Activated effector memory CD4-positive, alpha-beta T cell treated with Interleukin-2 at 50 U/mL for 16 hours (primary cell): ENCODE data around the gene APOL6.
"Not testable (repeated sequence)": the region's sequence is repeated elsewhere in the genome, so short reads cannot be mapped to it uniquely, and the experiment has no call there.

Source experiments
- DNase-seq: peaks from one replicate; pipeline ENCODE4 v3.0.0-alpha.2; 2020

The APOL6 gene

DNA sequence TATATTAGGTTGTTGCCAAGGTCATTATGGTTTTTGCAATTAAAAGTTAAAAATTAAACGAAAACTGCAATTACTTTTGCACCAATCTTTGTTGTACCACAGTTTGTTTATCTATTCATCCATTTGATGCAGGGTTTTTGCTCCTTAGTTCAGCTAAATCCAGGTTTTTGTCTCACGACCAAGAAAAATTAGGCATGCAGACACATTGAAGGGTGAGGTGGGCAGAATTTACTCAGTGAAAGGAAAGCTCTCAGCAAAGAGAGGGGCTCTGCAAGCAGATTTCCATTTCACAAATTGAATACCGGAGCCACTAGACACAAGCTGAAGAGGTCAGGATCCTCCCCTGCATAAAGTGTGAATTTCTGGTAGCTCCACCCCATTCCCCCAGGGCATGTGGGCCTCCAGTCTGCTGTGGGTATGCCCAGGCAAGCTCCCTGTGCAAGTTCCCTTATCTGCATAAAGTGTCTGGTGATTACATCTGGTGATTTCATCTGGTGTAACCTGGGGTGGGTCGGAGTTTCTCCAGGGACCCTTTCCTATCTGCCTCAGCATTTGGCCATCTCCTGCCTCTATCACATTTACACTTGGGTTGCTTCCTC, 33.3 kb downstream of the APOL6 start:
- no peak for DNase-seq

DNA sequence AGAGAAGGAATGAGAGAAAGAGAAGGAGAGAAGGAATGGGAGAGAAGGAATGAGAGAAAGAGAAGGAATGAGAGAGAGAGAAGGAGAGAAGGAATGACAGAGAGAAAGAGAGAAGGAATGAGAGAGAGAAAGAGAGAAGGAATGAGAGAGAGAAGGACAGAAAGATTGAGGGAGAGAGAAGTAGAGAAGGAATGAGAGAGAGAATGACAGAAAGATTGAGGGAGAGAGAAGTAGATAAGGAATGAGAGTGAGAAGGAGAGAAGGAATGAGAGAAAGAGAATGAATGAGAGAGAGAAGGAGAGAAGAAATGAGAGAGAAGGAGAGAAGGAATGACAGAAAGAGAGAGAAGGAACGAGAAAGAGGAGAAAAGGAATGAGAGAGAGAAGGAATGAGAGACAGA, 35.3 kb downstream of the APOL6 start:
- no peak for DNase-seq

DNA sequence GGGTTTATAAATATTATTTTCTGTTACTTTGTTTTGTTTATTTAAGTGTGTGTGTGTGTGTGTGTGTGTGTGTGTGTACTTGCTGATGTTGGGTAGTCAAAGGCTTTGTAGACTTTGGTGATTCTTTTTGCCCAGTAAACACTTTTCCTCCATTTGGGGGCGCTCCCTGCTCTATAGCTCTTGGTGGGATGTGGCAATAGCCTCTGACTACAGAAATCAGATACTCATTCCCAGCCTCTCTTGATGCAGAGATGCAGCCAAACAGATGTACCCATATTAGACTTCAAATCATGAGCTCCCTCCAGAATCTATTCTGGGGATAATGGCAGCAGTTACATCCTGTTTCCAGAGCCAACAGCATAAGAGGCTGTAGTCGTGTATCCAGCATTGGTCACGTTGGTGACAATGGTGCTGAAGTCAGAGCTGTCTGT, 36.0 kb downstream of the APOL6 start:
- DNase-seq = no peak

DNA sequence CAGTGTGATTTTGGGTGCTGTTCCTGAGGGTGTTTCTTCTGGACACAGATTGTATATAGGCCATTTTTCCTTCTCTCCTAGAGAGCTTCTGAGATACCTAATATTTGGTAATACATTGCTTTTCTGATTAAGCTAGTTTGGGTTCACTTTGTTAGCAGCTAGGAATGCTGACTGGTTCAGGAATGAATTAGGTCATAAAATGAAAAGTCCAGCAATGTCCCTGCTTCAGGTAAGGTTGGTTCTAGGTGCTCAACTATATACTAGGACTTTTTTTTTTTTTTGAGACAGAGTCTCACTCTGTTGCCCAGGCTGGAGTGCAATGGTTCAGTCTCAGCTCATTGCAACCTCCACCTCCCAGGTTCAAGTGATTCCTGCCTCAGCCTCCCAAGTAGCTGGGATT, 36.5 kb downstream of the APOL6 start:
- DNase-seq = no peak

DNA sequence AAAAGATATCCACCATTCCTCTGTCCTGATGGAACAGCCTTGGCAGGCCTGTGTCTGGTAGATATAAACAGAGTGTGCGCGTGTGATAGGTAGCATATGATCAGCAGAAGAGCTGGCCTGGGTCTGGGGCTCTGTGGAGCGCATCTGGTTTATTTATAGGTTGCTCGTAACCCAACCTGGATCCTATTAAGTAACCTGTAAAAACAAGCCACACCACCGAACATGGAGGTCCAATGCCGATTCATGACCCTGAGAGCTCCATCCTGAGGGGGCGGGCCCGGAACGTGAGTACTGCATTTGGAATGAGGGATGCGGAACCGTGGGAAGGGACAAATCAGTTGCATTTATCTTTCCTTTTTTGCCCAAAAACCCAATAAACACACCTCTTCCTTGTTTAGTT, 37.5 kb downstream of the APOL6 start:
- DNase-seq = no peak

DNA sequence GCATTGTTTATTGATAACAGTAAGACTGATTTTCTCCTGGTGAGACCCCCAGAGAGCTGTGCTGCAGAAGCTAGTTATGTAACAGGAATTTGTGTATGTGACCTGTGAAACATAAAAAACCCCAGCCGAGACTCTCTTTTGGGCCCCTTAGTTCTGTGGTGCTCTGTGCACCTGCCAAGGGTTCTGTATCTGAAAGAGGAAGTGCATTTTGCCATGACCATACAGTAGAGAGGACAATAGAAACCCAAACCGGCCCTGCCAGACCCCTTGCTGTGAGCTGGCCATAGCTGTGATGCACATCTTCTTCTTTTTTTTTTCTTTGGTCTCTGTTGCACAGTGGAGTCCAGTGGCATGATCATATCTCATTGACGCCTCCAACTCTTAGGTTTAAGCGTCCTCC, 38.1 kb downstream of the APOL6 start:
- no peak for DNase-seq

DNA sequence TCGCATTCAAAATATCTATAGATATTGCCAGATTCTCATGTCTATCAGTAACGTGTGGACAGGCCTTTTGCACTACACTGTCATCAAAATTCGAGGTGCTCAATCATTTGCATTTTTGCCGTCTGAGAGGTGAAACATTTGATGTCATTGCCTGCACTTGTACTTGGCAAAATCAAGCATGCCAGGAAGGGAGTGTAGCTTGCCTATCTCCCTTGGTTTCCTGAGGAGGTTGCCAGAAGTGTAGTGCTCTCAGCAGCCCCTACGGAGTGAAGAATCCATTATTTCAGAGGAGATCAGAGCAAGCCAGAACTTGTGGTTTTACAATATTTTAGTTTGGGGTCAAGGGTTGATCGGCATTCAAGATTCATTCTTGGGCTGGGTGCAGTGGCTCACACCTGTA, 39.2 kb downstream of the APOL6 start:
- DNase-seq = no peak

DNA sequence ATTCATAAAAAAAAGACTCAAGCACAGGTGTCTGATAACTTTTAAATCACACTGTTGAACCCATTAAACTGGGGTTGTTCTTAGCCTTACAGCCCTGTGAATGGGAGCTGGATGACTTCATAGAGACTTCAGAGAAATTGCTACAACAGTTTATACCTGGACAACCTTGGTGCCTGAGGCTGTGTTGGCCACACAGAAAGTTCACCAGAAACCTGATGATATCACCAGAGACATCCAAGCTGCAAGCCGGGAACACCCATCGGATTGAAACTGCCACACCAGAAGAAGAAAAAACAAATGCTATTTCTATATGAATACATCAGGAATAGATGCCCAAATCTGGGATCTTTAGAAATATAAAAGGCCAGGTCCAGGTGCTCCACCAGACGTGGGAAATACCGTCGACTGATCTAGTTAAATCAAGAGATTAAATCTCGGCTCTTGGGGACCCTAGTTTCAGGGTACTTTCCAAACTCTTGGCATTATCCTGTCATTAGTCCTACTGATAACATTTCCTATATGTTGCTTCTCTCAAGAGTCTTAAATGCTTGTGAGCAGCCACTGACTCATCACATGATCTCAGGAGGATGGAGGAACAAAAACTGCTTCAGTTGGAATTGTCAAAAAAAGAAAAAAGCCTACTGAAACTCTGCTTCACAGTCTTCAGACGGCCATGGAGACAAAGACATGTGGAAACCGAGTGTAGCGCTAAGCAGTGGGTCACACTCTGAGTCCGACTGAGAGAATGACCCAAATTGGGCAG, 40.8 kb downstream of the APOL6 start:
- DNase-seq = no peak

DNA sequence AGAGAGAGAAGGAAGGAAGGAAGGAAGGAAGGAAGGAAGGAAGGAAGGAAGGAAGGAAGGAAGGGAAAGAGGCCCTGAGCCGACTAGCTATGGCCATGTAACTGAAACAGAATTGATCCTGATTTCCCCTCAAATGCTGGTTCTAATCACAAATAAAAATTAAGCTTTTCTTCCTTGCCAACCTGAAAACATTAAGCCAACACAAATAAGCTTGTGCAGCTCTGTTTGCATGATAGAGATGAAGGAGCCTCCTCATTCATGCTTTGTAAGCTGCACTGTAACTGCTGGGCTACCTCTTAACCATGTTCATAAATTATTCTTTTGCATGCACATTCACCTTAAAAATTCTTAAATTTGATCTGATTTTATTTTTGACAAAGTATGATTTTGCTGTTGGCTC, 41.8 kb downstream of the APOL6 start:
- no peak for DNase-seq

DNA sequence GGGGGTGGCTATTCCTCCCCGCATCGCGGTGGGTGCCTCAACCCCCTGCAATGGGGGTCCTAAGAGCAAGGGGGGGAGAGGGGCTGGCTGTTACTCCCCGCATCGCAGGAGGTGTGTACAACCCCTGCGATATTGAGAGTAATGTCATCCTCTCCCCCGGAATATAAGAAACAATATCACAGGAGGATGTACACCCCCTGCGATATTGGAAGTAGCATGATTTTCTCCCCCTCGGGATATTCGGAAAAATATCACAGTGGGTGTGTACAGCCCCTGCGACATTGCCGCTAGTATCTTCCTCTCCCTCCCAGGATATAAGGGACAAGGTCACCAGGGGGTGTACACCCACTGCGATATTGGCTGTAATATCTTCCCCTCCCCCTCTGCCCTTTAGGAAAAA, 47.0 kb downstream of the APOL6 start:
- DNase-seq = no peak

DNA sequence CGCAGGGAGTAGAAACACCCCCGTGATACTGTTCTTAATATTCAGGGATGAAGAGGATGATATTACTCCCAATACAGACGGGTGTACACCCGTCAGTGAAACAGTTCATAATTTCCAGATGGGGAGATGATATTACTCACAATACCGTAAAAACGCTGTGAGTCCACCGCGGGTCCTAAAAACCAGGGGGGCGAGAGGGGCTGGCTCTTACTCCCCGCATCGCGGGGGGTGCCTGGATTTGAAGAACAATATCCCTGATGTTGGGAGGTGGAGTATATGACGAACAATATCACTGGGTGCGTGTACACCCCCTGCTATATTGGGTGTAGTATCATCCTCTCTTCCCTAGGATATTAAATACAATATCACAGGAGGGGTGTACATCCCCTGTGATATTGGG, 48.9 kb downstream of the APOL6 start:
- DNase-seq = no peak

DNA sequence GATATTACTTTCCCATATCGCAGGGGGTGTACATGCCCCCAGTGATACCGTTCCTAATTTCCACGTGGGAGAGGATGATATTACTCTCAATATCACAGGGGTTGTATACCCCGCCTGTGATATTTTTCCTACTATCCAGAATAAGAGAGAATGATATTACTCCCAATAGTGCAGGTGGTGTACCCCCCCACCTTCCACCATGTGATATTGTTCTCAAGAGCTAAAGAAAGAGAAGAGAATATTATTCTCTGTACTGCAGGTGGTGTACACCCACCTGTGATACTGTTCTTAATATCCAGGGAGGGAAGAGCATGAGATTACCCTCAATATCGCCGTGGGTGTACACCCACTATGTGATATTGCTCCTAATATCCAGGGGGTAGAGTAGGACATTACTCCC, 51.6 kb downstream of the APOL6 start:
- not testable (repeated sequence) for DNase-seq

DNA sequence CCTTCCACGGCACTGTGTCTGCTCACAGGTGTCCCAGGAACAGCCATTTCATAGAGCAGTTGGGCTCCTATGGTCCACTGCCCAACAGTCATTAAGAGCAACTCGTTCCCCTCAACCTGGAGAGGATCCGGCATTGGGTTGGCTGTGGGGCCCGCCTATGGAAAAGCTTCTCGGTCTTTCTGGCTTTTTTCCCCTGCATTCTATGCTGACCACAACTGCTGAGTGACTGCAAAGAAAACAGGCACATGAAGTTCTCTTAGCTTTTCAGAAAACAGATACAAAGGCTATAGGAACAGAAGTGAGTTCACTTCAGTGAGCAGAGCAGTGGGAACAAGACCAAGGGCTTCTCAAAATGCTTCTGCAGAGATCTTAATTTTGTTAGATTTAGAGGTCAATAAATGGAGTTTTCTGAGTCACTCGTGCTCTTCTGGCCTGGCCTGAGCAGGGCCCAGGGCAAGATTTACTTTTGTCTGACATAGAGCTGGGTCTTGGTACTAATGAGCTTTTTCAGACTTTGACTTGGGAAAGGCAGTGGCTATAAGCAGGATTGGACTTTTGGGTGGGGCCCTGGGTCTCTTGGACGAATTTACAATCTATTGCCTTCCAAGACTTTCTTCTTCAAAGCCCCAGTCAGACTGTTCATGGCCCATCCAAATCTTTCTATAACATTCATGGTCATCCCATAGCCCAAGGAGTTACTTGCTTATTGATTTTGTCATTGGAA, 55.8 kb downstream of the APOL6 start:
- DNase-seq = no peak

DNA sequence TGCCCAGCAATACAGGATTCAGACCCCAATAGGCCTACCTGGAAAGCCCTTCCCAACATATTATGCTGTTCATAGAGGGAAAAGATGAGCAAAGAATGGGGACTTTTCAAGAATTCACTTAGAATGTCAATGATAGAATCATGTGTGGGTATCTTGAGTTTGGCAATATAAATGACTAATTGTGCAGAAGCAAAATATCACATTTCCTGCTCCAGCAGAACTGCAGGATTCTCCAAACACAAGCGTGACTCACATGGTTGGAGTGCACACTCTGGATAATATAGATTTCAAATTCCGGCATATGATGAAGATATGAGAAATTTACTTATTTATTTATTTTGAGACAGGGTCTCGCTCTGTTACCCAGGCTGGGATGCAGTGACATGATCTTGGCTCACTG, 56.9 kb downstream of the APOL6 start:
- DNase-seq = no peak

DNA sequence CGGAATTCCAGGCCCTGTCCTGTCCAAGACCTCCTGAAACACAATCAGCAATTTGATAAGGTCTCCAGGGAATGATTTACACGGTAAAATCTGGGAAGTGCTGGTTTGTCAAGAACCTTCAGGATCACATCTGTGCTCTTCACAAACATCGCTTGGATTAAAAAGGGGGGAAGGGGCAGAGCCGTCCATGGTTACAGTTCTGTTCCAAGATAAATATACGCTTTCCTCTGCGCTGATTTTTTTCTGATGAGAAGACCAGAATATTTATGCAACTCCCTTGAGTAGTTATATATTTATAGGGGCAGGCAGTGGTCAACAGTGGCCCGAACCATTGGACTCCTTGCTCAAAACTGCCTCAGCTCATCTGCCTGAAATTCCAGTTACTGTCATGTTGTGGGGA, 60.2 kb downstream of the APOL6 start:
- DNase-seq = no peak

DNA sequence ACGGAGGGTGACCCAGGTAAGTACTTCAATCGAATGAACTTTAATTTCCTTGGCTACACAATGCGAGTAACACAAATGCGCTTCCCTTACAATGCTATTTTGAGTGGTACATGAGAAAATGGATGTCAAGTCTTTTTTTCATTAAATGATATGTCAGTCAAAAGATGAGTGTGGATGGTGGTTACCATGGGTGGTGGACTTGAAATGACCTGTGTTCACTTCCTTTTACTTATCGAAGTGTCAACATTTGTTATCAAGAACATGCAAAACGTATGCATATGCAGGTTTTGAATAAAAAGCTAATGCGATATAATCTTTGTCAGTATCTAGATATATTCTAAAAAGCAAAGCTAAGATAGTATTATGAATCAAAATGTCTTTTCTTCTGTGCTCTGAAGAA, 60.7 kb downstream of the APOL6 start:
- DNase-seq = no peak

DNA sequence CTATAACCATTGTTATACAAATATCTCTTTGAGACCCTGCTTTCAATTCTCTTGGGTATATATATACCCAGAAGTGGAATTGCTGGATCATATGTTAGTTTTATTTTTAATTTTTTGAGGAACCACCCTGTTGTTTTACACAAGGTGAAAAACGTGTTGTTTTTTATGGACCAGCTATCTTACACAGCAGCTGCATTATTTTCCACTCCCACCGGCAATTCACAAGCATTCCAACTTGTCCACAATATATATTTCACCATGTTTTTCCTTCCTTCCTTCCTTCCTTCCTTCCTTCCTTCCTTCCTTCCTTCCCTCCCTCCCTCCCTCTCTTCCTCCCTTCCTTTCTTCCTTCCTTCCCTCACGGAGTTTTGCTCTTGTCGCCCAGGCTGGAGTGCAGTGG, 63.1 kb downstream of the APOL6 start:
- DNase-seq = no peak

DNA sequence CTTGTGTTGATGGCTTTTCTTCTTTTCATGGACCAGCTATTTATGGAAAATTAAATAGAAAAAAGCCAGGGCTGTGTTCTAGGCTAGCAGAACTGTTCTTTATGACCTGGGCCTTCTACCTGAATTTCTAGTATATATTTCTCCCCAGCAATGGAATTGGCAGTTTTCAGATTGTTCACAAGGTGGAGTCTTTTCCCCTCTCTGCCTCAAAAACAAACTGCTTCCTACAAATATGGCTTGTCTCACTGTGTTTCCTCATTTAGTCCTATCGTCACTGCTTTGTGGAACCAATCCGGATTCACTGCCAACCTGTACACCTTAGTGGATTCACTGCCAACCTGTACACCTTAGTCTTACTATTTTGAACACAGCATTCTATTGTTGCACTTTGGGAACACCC, 64.4 kb downstream of the APOL6 start:
- DNase-seq = no peak

DNA sequence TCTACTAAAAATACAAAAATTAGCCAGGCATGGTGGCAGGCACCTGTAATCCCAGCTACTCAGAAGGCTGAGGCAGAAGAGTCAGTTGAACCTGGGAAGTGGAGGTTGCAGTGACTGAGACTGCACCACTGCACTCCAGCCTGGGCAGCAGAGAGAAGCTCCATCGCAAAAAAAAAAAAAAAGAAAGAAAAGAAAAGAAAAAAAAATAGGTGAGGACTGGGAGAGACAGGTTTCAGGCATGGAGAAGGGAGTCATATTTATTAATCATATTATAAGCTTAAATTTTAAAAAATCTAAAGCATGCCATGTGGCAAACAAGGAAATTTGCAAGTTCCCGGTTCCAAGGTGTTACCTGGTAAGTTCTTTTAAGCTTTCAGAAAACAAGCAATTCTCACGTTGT, 69.3 kb downstream of the APOL6 start, which contains the start of gene APOL5:
APOL5 (plus strand) TSS at position 301 of the 400 bp plus-strand sequence; CDS start at position 301, 0 bp downstream.
- no peak for DNase-seq
